ENCODE measurements around the gene TPRA1.

- TF ChIP-seq PATZ1 (CRISPR knock-in tag; IDR thresholded peaks at IDR 0.05; ENCODE audit: borderline replicate concordance) (no peak), POU6F1 (CRISPR knock-in tag; IDR thresholded peaks at IDR 0.05; ENCODE audit: borderline replicate concordance, low read depth) (no peak), RARB (CRISPR knock-in tag; IDR thresholded peaks at IDR 0.05) (no peak), ZNF8 (CRISPR knock-in tag; IDR thresholded peaks at IDR 0.05) (no peak), TOX (CRISPR knock-in tag; IDR thresholded peaks at IDR 0.05; ENCODE audit: borderline replicate concordance) (no peak), GLIS3 (CRISPR knock-in tag; IDR thresholded peaks at IDR 0.05) (no peak), CREB5 (CRISPR knock-in tag; IDR thresholded peaks at IDR 0.05; ENCODE audit: low read depth) (no peak)
These were observed 16.6 kb downstream of the TPRA1 start for GRCh38 chr3:127573912-127574311.
